ENCODE measurements around the gene RALGPS1.

GRCh38 chr9:126882746-126883145 lies 31.8 kb upstream of the RALGPS1 start:
- TF ChIP-seq, protein P1, sequence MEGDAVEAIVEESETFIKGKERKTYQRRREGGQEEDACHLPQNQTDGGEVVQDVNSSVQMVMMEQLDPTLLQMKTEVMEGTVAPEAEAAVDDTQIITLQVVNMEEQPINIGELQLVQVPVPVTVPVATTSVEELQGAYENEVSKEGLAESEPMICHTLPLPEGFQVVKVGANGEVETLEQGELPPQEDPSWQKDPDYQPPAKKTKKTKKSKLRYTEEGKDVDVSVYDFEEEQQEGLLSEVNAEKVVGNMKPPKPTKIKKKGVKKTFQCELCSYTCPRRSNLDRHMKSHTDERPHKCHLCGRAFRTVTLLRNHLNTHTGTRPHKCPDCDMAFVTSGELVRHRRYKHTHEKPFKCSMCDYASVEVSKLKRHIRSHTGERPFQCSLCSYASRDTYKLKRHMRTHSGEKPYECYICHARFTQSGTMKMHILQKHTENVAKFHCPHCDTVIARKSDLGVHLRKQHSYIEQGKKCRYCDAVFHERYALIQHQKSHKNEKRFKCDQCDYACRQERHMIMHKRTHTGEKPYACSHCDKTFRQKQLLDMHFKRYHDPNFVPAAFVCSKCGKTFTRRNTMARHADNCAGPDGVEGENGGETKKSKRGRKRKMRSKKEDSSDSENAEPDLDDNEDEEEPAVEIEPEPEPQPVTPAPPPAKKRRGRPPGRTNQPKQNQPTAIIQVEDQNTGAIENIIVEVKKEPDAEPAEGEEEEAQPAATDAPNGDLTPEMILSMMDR (IDR thresholded peaks at IDR 0.05), result no peak
- TF ChIP-seq POLR2A (IDR thresholded peaks at IDR 0.05) (no peak), EP300 (IDR thresholded peaks at IDR 0.05) (no peak)
